Common myeloid progenitor, CD34-positive (primary cell): ENCODE results near the gene ETV6.

Experiments
- CTCF ChIA-PET: fragments of 350-600 bp; sonication (Branson Sonifier 250); formaldehyde crosslinking; loops from one replicate; lab custom pipeline; 2021; ENCODE audit warnings: antibody characterized with exemption; lab: Charles Lee
- POLR2A ChIA-PET: fragments of 350-600 bp; sonication (Branson Sonifier 250); formaldehyde crosslinking; loops from one replicate; lab custom pipeline; 2021; ENCODE audit warnings: antibody characterized with exemption; lab: Charles Lee
- DNase-seq, 3 donors: peaks; one replicate each; pipeline versions ENCODE4 v3.0.0 to v3.0.0-alpha.2; 2013
- H3K27ac ChIP-seq, 2 experiments: 1 replicate in 1 of 2; 2 replicates in 1 of 2; pipeline ENCODE4 v1.7.0; 2013; ENCODE audit warnings: inconsistent platforms in 2 of 2, low read length in 2 of 2, mild to moderate bottlenecking in 2 of 2, low read depth in 1 of 2, moderate library complexity in 1 of 2; ENCODE audit not compliant: severe bottlenecking in 2 of 2, insufficient read depth in 1 of 2, poor library complexity in 1 of 2
- H3K27me3 ChIP-seq, 5 experiments: replicated peaks in 2 of 5; 1 replicate in 3 of 5; 2 replicates in 2 of 5; pipeline versions ENCODE4 v1.6.1 to v1.7.0; 2013; ENCODE audit warnings: low read length in 4 of 5, mild to moderate bottlenecking in 2 of 5, moderate library complexity in 2 of 5, inconsistent platforms in 1 of 5; ENCODE audit not compliant: insufficient read depth in 5 of 5, control insufficient read depth in 4 of 5
- H3K36me3 ChIP-seq, 4 experiments: 1 replicate in 2 of 4; 2 replicates in 2 of 4; pipeline versions ENCODE4 v1.6.1 to v1.7.0; 2013; ENCODE audit warnings: low read length in 3 of 4, control low read depth in 1 of 4, mild to moderate bottlenecking in 1 of 4; ENCODE audit not compliant: control insufficient read depth in 4 of 4, insufficient read depth in 4 of 4
- H3K4me1 ChIP-seq, 4 experiments: 1 replicate in 3 of 4; 2 replicates in 1 of 4; pipeline versions ENCODE4 v1.6.1 to v1.7.1; 2013; ENCODE audit warnings: low read length in 3 of 4, mild to moderate bottlenecking in 3 of 4, control low read depth in 1 of 4, inconsistent platforms in 1 of 4, moderate library complexity in 1 of 4; ENCODE audit not compliant: control insufficient read depth in 4 of 4, insufficient read depth in 4 of 4; ENCODE audit errors: control extremely low read depth in 1 of 4
- H3K4me3 ChIP-seq, 7 experiments: 1 replicate in 4 of 7; 2 replicates in 3 of 7; pipeline versions ENCODE4 v1.5.1 to v1.7.0; 2013; ENCODE audit warnings: mild to moderate bottlenecking in 7 of 7, low read length in 6 of 7, moderate library complexity in 6 of 7, inconsistent platforms in 2 of 7, low read depth in 2 of 7, control low read depth in 1 of 7; ENCODE audit not compliant: insufficient read depth in 4 of 7, control insufficient read depth in 1 of 7; ENCODE audit errors: extremely low read depth in 1 of 7
- H3K9me3 ChIP-seq, 5 experiments: 1 replicate in 4 of 5; 2 replicates in 1 of 5; pipeline versions ENCODE4 v1.6.1 to v1.7.1; 2013; ENCODE audit warnings: low read length in 4 of 5, mild to moderate bottlenecking in 2 of 5, inconsistent platforms in 1 of 5, low read depth in 1 of 5, moderate library complexity in 1 of 5; ENCODE audit not compliant: control insufficient read depth in 4 of 5, insufficient read depth in 2 of 5; ENCODE audit errors: control extremely low read depth in 1 of 5
- WGBS: methylation state at CpG from one replicate; pipeline ENCODE4 v1.1.5; 2013; ENCODE audit not compliant: insufficient coverage; 5-methylcytosine and 5-hydroxymethylcytosine counted together

The ETV6 gene

DNA sequence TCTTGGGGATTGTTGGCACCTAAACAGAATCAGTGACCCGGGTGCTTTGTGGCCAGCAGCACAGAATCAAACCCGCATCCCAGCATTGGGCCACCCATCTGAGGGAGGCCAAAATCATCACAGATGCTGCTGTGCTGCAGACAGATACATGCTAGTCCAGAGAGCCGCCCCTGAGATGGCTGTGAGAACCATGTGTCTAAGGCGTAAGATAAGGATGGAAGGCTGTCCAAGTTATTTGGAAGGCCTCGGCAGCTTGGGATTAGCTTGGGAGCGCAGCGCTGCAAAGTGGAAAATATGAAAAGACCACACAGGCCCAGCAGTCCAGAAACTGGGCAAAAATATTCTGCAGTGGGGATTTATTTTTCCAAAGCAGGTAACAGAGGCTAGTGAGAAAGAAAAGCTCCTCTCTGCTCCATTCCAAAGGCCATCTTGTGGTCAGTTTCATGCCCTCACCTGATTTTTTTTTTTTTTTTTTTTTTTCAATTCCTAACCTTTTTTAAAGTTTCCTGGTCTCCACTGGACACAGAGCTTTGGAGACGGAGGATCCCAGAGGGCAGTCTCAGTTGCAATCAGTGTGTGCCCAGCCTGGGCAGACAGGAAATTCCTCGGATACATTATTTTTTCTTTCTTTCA is 242.4 kb downstream of the ETV6 start:
- CTCF ChIA-PET, result interaction anchor here (0.7 to 2.4 kb wide), 7 partner anchors 12 to 111 kb away, joined by 3 to 8 read pairs (median 3); no protein-coding TSS in a partner anchor
- H3K4me3 ChIP-seq, result peak overlapping the region in 1 of 7 experiments; percentile 6
- H3K27me3 ChIP-seq, result no peaks in the 10 kb centered on the region
- peak overlapping the region in 1 of 2 experiments; percentile 4 for H3K27ac ChIP-seq
- POLR2A ChIA-PET, result interaction anchor here (0.6 kb wide), 1 partner anchor 239 kb away, joined by 5 read pairs; no protein-coding TSS in a partner anchor
- H3K9me3 ChIP-seq, result no peaks in the 10 kb centered on the region
- peaks cover 26 to 69% (median 44%) of the 10 kb centered on the region in 4 experiments for H3K4me1 ChIP-seq
- WGBS, result 92% methylated on average over 8 of the region's 9 CpGs
- no peak for DNase-seq
- peaks cover 30 to 79% (median 64%) of the 10 kb centered on the region in 4 experiments for H3K36me3 ChIP-seq

DNA sequence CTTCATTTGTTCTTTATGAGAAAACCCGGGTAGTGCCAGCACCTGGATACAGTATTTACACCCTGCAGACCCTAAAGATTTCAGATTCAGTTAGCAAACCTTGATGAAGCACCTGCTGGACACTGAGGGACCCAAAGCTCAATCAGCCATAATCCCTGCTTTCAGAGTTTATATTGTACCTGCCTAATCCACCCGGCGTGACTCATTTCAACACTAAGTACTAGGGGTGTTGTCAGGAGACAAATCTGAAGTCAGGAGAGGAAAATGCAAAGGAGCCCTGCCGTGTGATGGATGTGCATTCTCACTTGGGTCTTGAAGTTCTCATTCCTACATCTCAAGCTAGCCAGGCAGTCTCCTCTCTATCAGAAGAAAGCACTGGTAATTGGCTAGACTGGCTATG is 244.5 kb downstream of the ETV6 start:
- Histone ChIP-seq H3K4me1 (peaks cover 33 to 71% (median 50%) of the 10 kb centered on the region in 4 experiments), H3K27ac (no peak overlapping the region), H3K4me3 (no peak overlapping the region), H3K36me3 (peaks cover 20 to 62% (median 47%) of the 10 kb centered on the region in 4 experiments), H3K9me3 (no peaks in the 10 kb centered on the region), H3K27me3 (no peaks in the 10 kb centered on the region)
- CTCF ChIA-PET, result no interaction called here
- DNase-seq, result no peak
- WGBS, result 88% methylated on average over 3 of the region's 4 CpGs
- POLR2A ChIA-PET, result no interaction called here

DNA sequence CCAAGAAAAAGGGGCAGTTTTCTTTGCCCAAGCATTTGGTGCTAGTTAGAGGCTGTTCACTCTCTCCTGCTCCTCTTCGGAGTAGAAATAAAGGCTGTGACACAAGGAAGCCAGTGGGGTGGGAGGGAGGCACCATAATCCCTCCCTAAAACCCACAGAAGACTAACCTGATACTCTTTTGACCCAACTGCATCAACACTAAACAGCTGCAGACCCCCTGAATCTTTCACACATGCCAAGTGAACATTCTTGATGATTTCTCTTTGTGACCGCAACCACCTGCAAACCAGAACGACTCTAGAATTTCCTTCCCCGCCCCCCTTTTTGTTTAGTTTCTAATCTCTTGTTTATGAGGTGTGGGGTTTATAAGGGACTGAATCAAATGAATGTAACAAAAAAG is 245.4 kb downstream of the ETV6 start:
- H3K27me3 ChIP-seq, result no peaks in the 10 kb centered on the region
- CTCF ChIA-PET, result no interaction called here
- no peak overlapping the region for H3K27ac ChIP-seq
- peak in 1 of 3 donors; percentile 39 for DNase-seq
- H3K36me3 ChIP-seq, result peaks cover 13 to 53% (median 40%) of the 10 kb centered on the region in 4 experiments
- no peaks in the 10 kb centered on the region for H3K9me3 ChIP-seq
- no CpG with 5 or more reads among the region's 4 CpGs for WGBS
- no peak overlapping the region for H3K4me3 ChIP-seq
- POLR2A ChIA-PET, result no interaction called here
- H3K4me1 ChIP-seq, result peaks cover 26 to 62% (median 46%) of the 10 kb centered on the region in 4 experiments

DNA sequence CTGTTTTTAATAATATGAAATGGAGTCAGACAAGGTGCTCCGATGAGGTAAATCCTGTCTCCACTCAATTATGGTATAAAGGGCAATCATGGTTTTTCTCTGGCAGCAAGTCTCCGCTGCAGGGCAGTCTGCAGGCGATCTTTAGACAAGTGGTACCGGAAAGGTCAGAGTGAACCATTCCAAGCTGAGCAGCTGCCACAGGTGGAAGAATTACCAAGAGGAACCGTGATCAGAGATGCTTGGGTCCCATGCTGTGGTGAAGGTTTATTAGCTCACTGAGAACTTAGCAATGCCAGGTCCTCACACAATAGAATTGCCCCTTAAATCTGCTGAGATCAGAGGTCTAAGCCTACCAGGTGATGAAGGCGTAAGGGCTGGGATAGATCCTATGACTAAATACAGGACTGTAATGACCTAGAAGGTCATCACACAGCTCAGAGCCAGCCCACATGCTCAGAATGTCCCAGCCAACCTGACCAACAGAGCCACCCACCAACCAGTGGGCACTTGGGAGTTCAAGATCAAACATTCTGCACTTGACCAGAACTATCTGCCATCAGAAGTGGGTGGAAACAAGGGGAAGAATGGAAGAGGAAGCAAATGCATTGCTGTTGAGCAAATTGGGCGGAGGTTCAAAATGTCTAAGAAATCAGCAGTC is 246.1 kb downstream of the ETV6 start:
- H3K27me3 ChIP-seq, result no peaks in the 10 kb centered on the region
- POLR2A ChIA-PET, result no interaction called here
- no peak overlapping the region for H3K4me3 ChIP-seq
- peaks cover 24 to 57% (median 46%) of the 10 kb centered on the region in 4 experiments for H3K4me1 ChIP-seq
- DNase-seq, result no peak
- H3K27ac ChIP-seq, result no peak overlapping the region
- WGBS, result 94% methylated on average over 7 of the region's 7 CpGs
- peaks cover 12 to 47% (median 36%) of the 10 kb centered on the region in 4 experiments for H3K36me3 ChIP-seq
- H3K9me3 ChIP-seq, result no peaks in the 10 kb centered on the region
- CTCF ChIA-PET, result interaction anchor here (1.6 kb wide), 1 partner anchor 23 kb away, joined by 3 read pairs; no protein-coding TSS in a partner anchor

DNA sequence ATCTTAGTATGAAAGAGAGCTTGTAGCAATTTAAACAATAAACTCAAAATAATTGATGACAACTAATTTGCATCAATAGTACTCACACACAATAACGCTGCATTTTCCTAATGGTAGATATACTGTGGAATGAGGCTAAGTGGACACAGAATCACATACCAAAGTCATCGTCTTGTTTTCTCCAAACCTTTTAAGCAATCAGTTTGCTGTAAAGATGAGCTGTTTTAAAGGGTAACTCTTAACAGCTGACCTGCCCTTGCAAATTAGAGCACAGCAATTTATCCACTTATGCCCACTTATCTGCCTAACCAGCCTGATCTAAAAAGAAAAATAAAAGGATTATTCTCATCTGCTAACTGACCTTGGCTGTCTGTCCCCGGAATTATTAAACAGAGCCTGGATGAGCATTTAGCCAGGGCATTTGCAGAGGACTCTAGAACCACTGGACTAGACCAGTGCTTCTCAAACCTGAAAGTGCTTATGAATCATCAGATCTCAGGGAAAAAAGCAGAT is 247.0 kb downstream of the ETV6 start:
- Histone ChIP-seq H3K4me1 (peaks cover 22 to 49% (median 37%) of the 10 kb centered on the region in 4 experiments), H3K27me3 (no peaks in the 10 kb centered on the region), H3K4me3 (no peak overlapping the region), H3K36me3 (peaks cover 9 to 39% (median 30%) of the 10 kb centered on the region in 4 experiments), H3K27ac (no peak overlapping the region), H3K9me3 (no peaks in the 10 kb centered on the region)
- CTCF ChIA-PET, result interaction anchor here (1.6 kb wide), 1 partner anchor 23 kb away, joined by 3 read pairs; no protein-coding TSS in a partner anchor
- DNase-seq, result no peak
- POLR2A ChIA-PET, result no interaction called here
- 87% methylated on average over 1 of the region's 3 CpGs for WGBS

DNA sequence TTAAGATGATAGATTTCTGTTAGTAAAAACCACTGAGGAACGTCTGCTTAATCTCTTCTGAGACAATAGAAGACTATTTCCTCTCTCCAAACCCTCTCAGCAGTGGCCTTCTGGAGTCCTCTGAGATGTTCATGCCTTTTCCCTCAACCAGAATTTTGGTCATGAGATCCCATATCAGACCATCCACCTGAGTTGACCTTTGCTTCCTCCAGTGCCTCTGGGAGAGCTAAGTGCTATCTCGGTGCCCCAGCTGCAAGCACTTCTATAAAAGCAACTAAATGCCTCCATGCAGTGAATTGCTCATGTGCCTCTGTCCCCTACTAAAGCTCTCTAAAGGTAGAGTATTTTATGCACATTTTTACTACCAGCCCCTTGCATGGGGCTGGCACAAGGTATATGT is 248.4 kb downstream of the ETV6 start:
- H3K4me3 ChIP-seq, result no peak overlapping the region
- CTCF ChIA-PET, result no interaction called here
- WGBS, result 29% methylated on average over 1 of the region's 2 CpGs
- H3K9me3 ChIP-seq, result no peaks in the 10 kb centered on the region
- no peak for DNase-seq
- H3K4me1 ChIP-seq, result peaks cover 19 to 36% (median 26%) of the 10 kb centered on the region in 4 experiments
- H3K27ac ChIP-seq, result no peak overlapping the region
- peaks cover 7 to 25% (median 17%) of the 10 kb centered on the region in 4 experiments for H3K36me3 ChIP-seq
- no peaks in the 10 kb centered on the region for H3K27me3 ChIP-seq
- POLR2A ChIA-PET, result no interaction called here
